HepG2 (cell line): ENCODE data around the gene OR52E8.

ENCODE experiments used
- EP300 ChIP-seq, 3 experiments: sonication (generic) in 1 of 3; formaldehyde crosslinking in 1 of 3; IDR thresholded peaks; 2 replicates each; pipeline versions ENCODE4 v1.5.1 to v1.6.1; 2011 to 2020; ENCODE audit warnings: low read depth in 2 of 3, low read length in 2 of 3, borderline replicate concordance in 1 of 3, improper control_type of control experiment in 1 of 3, mild to moderate bottlenecking in 1 of 3, missing genetic modification reagents in 1 of 3, moderate library complexity in 1 of 3
- FOSL1 ChIP-seq: sonication (generic); formaldehyde crosslinking; IDR thresholded peaks from 2 replicates; pipeline ENCODE4 v1.9.0; 2021; ENCODE audit warnings: missing genetic modification reagents, borderline replicate concordance
- KDM1A ChIP-seq: IDR thresholded peaks from 2 replicates; pipeline ENCODE4 v1.6.1; 2016; ENCODE audit warnings: missing compliant biosample characterization
- YY1 ChIP-seq: IDR thresholded peaks from 2 replicates; pipeline ENCODE4 v1.6.1; 2011; ENCODE audit warnings: low read length, low read depth, moderate library complexity, mild to moderate bottlenecking; ENCODE audit not compliant: insufficient read depth, insufficient replicate concordance
- ZBTB8A ChIP-seq: sonication (generic); formaldehyde crosslinking; IDR thresholded peaks from 2 replicates; pipeline ENCODE4 v1.4.0; 2020; ENCODE audit warnings: mild to moderate bottlenecking, low read depth, missing genetic modification reagents, borderline replicate concordance

DNA sequence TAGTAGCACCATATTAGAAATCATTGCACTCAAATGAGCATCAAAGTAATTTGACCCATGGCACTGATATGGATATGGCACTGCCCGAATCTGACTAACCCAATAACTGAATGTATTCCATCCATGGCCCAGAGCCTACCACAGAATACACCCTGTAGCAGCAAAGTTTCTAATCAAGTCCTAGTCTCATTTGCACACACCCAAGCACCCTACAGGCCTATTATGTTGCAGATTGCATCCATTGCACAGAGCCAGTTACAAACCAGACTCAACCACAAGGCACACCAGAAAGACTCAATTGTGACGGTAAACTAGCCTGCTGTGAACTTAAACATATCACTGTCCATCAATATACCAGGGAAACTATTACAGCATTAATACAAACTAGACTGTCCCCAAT, 42.0 kb upstream of the OR52E8 start:
- TF ChIP-seq FOSL1 (CRISPR knock-in tag) (no peak), ZBTB8A (CRISPR knock-in tag) (no peak), EP300 (IDR thresholded peaks at IDR 0.05; ENCODE audit: low read depth in 2 of 2, low read length in 2 of 2) (no peak), EP300 (CRISPR knock-in tag; IDR thresholded peaks at IDR 0.05; ENCODE audit: borderline replicate concordance) (no peak), YY1 (no peak), KDM1A (no peak)
